Measurements from ENCODE around the gene INSYN1. TPM values are rescaled to one million over a fixed set of nuclear protein-coding genes. Genes with fewer than 3 reads are reported as not detected.

Gene INSYN1
- total RNA-seq, 1 donor = 4.7 TPM

GRCh38 chr15:73687351-73687750 is 65.8 kb downstream of the INSYN1 start:
- Histone ChIP-seq H4K20me1 (ENCODE audit: insufficient read depth, low read length) (peaks cover 57% of the 10 kb centered on the region), H3K79me2 (ENCODE audit: insufficient read depth, low read length) (peaks cover 76% of the 10 kb centered on the region), H3K36me3 (ENCODE audit: insufficient read depth, low read length) (no peaks in the 10 kb centered on the region), H3K4me3 (ENCODE audit: insufficient read depth, low read length) (peak overlapping the region; percentile 3), H3K9me3 (ENCODE audit: low read depth, low read length) (no peaks in the 10 kb centered on the region), H3K4me1 (ENCODE audit: insufficient read depth, low read length) (peaks cover 62% of the 10 kb centered on the region), H3K27ac (ENCODE audit: low read depth, low read length) (peak overlapping the region; percentile 86), H3K27me3 (ENCODE audit: insufficient read depth, low read length) (no peaks in the 10 kb centered on the region), H2AFZ (ENCODE audit: low read length) (no peak overlapping the region), H3K4me2 (ENCODE audit: insufficient read depth, low read length) (peak overlapping the region; percentile 92)
- DNase-seq (ENCODE audit: insufficient read length, low spot score, missing footprints) = no peak
- no peak for TF ChIP-seq CTCF (IDR thresholded peaks at IDR 0.05; ENCODE audit: extremely low read depth, low read depth, low read length)

DNA sequence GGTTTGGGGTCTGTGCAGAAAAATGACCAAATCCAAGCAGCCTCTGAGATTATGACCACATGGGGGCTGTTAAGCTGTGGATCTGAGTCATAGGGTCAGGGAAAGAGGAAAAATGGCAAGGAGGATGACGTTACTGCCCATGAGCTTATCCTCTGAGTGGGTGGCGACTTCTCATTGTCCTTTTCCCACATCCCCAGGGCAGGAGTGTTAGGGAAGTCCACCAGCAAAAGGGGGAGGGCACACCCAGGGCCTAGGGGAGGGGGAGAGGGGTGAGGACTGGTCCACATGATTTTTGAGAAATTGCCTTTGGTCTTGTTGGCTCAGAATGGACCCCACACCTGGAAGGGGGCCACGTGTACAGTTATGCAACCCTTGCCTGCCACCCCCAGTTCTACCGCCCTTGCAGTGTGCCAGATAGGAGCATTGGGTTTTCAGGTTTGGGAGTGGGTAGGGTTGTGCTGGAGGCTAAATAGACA is 66.3 kb downstream of the INSYN1 start:
- peak overlapping the region; percentile 89 for H3K4me3 ChIP-seq (ENCODE audit: insufficient read depth, low read length)
- no peaks in the 10 kb centered on the region for H3K36me3 ChIP-seq (ENCODE audit: insufficient read depth, low read length)
- H3K4me2 ChIP-seq (ENCODE audit: insufficient read depth, low read length) = peak overlapping the region; percentile 92
- H3K9me3 ChIP-seq (ENCODE audit: low read depth, low read length) = no peaks in the 10 kb centered on the region
- H3K27ac ChIP-seq (ENCODE audit: low read depth, low read length) = peak overlapping the region; percentile 86
- peaks cover 71% of the 10 kb centered on the region for H3K79me2 ChIP-seq (ENCODE audit: insufficient read depth, low read length)
- peaks cover 52% of the 10 kb centered on the region for H4K20me1 ChIP-seq (ENCODE audit: insufficient read depth, low read length)
- DNase-seq (ENCODE audit: insufficient read length, low spot score, missing footprints) = peak; percentile 97
- no peaks in the 10 kb centered on the region for H3K27me3 ChIP-seq (ENCODE audit: insufficient read depth, low read length)
- TF ChIP-seq CTCF (IDR thresholded peaks at IDR 0.05; ENCODE audit: extremely low read depth, low read depth, low read length) = no peak
- H3K4me1 ChIP-seq (ENCODE audit: insufficient read depth, low read length) = peaks cover 66% of the 10 kb centered on the region
- no peak overlapping the region for H2AFZ ChIP-seq (ENCODE audit: low read length)

- TF ChIP-seq CTCF (IDR thresholded peaks at IDR 0.05; ENCODE audit: extremely low read depth, low read depth, low read length) = no peak
- H3K4me3 ChIP-seq (ENCODE audit: insufficient read depth, low read length) = peak overlapping the region; percentile 89
- peaks cover 64% of the 10 kb centered on the region for H3K4me1 ChIP-seq (ENCODE audit: insufficient read depth, low read length)
- peak overlapping the region; percentile 86 for H3K27ac ChIP-seq (ENCODE audit: low read depth, low read length)
- peaks cover 62% of the 10 kb centered on the region for H3K79me2 ChIP-seq (ENCODE audit: insufficient read depth, low read length)
- H3K27me3 ChIP-seq (ENCODE audit: insufficient read depth, low read length) = no peaks in the 10 kb centered on the region
- peak overlapping the region; percentile 92 for H3K4me2 ChIP-seq (ENCODE audit: insufficient read depth, low read length)
- DNase-seq (ENCODE audit: insufficient read length, low spot score, missing footprints) = no peak
- H2AFZ ChIP-seq (ENCODE audit: low read length) = no peak overlapping the region
- no peaks in the 10 kb centered on the region for H3K36me3 ChIP-seq (ENCODE audit: insufficient read depth, low read length)
- H3K9me3 ChIP-seq (ENCODE audit: low read depth, low read length) = no peaks in the 10 kb centered on the region
- H4K20me1 ChIP-seq (ENCODE audit: insufficient read depth, low read length) = peaks cover 44% of the 10 kb centered on the region
Measured at GRCh38 chr15:73685981-73686380, 67.2 kb downstream of the INSYN1 start.

Other genes with a start within 250 kb of the INSYN1 start
- gene NPTN, start 120.0 kb downstream of the INSYN1 start, total RNA-seq = 116 and 130 TPM in 2 replicates
- 145 and 154 TPM in 2 replicates for gene CD276, start 69.0 kb downstream of the INSYN1 start, total RNA-seq
- not detected in 2 replicates for gene TBC1D21, start 120.2 kb upstream of the INSYN1 start, total RNA-seq
- 246 and 264 TPM in 2 replicates for gene LOXL1, start 173.1 kb upstream of the INSYN1 start, total RNA-seq
- gene STOML1, start 238.9 kb upstream of the INSYN1 start, total RNA-seq = 14.1 and 15.0 TPM in 2 replicates
- 46.7 and 50.7 TPM in 2 replicates for gene PML, start 241.4 kb upstream of the INSYN1 start, total RNA-seq